Vagina (tissue), 2 donors: ENCODE measurements around the gene NADK2.

ENCODE experiments used
- POLR2A ChIP-seq, 2 donors: fragments of 450-650 bp; IDR thresholded peaks; one replicate each; pipeline ENCODE4 v1.6.1; 2017; ENCODE audit warnings: antibody characterized with exemption in 2 of 2, mild to moderate bottlenecking in 2 of 2, moderate library complexity in 2 of 2
- POLR2AphosphoS5 ChIP-seq, 2 donors: sonication (generic); formaldehyde crosslinking; IDR thresholded peaks; one replicate each; pipeline ENCODE4 v1.9.0; 2017; ENCODE audit warnings: antibody characterized with exemption in 2 of 2, mild to moderate bottlenecking in 2 of 2, low read depth in 1 of 2; ENCODE audit not compliant: insufficient read depth in 1 of 2
- TF ChIP-seq, protein P1 (sequence below), 3 experiments: fragments of 450-650 bp in 2 of 3; fragments of 200-600 bp in 1 of 3; sonication (generic) in 1 of 3; IDR thresholded peaks; one replicate each; pipeline ENCODE4 v1.5.1; 2017 to 2019; ENCODE audit warnings: antibody characterized with exemption in 3 of 3, mild to moderate bottlenecking in 2 of 3, moderate library complexity in 2 of 3

DNA sequence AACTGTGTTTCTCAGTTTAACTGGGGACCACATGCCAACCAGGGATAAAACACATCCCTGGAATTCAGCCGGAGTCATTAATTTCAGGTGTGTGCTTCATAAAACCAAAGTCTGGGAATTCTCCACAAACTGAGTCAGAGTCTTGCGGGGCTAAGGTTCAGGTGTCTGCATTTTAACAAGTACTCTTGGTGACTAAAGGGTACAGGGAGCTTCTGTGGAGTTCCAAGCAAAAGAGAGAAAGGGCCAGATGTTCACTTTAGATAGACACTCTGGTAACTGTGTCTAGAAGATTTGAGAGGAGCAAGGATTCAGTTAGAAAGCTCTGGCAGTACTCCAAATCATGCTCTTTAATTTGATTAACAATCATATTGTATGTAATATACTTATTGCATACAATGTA is 4.0 kb downstream of the NADK2 start:
- TF ChIP-seq POLR2A (IDR thresholded peaks at IDR 0.05) (no peak), POLR2AphosphoS5 (IDR thresholded peaks at IDR 0.05; ENCODE audit: insufficient read depth in 1 of 2, low read depth in 1 of 2) (no peak)
- TF ChIP-seq, protein P1, sequence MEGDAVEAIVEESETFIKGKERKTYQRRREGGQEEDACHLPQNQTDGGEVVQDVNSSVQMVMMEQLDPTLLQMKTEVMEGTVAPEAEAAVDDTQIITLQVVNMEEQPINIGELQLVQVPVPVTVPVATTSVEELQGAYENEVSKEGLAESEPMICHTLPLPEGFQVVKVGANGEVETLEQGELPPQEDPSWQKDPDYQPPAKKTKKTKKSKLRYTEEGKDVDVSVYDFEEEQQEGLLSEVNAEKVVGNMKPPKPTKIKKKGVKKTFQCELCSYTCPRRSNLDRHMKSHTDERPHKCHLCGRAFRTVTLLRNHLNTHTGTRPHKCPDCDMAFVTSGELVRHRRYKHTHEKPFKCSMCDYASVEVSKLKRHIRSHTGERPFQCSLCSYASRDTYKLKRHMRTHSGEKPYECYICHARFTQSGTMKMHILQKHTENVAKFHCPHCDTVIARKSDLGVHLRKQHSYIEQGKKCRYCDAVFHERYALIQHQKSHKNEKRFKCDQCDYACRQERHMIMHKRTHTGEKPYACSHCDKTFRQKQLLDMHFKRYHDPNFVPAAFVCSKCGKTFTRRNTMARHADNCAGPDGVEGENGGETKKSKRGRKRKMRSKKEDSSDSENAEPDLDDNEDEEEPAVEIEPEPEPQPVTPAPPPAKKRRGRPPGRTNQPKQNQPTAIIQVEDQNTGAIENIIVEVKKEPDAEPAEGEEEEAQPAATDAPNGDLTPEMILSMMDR (IDR thresholded peaks at IDR 0.05): no peak
